Stimulated activated CD4-positive, alpha-beta T cell treated with anti-CD3 and anti-CD28 coated beads, Interleukin-4, amount 100 ng/mL, for 1 hour (primary cell): Measurements from ENCODE around the gene DNAH7.

Experiments used
- DNase-seq: peaks from one replicate; pipeline ENCODE4 v3.0.0-alpha.2; 2020

Gene DNAH7

DNA sequence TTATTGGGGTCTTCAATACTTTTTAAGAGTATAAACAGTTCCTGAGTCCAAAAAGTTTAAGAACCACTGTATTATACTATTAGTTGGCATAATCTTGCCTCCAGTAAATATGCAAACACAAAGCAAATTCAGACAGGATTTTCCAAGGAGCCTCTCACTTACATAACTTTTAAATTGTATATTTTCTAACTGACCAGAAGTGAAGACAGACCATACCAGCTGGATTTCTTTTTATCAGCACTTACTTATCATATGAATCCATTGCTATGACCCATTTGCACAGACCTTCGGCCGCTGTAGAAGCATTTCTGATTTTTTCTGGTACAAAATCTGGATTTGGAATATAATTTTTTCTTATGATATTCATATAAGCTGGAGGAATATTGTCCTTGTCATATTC, 211.5 kb downstream of the DNAH7 start:
- DNase-seq, result no peak

- DNase-seq, result no peak
Measured at GRCh38 chr2:195850764-195851163, 217.9 kb downstream of the DNAH7 start.

DNA sequence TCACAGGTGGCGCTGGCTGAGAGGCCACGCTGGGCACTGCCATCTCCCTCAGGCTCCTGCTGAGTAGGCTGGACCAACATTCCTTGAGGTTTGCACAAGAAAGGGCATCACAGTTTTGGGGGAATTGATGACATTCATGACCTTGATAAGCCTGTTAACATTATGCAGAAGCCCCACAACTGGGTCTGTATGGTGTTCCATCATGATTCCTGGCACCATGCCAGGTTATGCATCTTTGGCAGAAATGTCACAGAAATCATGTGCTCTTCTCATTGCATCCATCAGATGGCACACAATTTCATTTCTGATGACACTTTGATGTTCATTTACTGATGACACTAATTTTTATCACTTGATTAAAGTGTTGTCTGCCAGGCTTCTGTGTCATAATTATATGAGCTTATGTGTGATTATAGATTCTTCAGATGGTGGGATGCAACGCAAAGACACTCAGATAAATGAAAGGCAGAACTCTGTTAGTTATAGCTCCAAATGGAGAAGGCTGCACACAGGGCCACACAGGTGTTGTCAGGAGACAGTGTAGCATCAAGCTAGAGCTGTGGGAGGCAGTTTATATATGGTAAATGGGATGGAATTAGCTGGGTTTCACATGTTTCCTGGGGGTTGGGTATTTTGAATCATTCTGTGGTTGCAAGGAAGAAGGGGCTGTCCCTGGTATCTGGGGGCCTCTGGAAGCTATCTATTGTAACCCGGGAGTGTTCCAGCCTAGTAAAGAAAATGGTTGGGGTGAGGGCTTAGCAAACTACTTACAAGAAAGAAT, 220.3 kb downstream of the DNAH7 start:
- no peak for DNase-seq

DNA sequence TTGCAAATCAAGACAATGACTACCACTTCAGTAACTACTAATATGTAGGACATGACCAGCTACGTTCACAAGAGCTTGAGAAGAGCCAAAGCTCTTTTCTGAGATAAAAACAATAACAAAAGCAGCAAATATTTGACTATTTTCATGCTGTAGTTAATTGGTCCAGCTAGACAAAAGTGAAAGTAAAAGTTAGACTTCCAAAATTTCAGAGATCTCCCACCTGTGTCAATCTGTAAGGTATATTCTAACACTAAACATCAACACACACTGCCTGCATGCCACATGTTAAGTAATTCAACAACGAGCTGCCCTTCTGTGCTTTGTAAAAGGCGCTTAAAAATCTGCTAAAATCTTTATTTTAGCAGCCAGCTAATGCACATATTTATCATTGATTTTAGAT, 225.7 kb downstream of the DNAH7 start:
- no peak for DNase-seq

- DNase-seq, result no peak
Measured at GRCh38 chr2:195838002-195838401, 230.6 kb downstream of the DNAH7 start.

DNA sequence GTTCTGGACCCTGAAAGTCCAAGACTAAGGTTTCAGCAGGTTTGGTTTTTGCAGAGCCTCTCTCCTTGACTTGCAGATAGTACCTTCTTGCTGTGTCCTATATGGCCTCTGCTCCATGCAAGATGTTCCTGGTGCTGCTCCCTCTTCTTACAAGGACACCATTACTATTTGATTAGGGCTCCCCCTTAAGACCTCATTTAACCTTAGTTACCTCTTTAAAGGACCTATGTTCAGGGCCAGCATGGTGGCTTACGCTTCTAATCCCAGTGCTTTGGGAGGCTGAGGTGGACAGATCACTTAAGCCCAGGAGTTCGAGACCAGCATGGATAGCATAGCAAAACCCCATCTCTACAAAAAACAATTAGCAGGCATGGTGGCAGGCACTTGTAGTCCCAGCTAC, 232.6 kb downstream of the DNAH7 start:
- DNase-seq, result no peak

DNA sequence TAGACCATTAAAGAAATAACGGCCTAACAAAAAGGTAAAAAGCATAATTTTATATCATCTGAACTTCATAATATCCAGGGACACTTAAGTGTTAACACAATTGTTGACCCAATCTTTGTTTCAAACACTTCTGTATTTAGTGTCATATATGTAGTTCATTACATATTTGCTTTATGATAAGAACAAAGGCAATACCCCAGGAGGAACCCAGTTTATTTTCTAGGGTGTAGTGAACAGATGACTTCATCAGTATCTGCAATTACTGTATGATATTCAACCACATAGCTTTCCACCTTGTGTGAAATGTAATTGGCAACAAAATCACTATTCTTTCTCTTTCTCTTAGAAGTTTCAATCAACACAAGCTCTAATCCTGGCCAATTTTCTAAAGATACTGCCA, 233.8 kb downstream of the DNAH7 start:
- DNase-seq, result no peak

- no peak for DNase-seq
Measured at GRCh38 chr2:195830968-195831950, 237.4 kb downstream of the DNAH7 start.

GRCh38 chr2:195824478-195824877, 244.2 kb downstream of the DNAH7 start:
- no peak for DNase-seq

GRCh38 chr2:195823206-195823605, 245.4 kb downstream of the DNAH7 start:
- no peak for DNase-seq

DNA sequence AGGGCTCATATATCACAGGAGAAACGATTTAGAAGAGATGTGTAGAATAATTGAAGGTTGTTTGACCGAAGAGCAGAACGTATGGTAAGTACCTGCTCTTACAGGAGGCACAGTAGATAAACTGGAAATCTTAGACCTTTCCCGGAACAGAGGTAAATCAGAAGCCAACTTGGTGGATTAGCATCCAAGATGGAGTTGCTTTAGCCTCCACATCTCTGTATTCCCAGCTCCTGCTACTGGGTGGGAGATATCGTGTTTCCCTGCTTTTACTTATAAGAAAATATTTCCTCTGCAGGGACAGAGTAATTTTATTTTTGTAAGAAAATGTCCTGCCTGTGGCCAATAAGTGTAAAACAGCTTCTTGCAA, 247.1 kb downstream of the DNAH7 start:
- no peak for DNase-seq

DNA sequence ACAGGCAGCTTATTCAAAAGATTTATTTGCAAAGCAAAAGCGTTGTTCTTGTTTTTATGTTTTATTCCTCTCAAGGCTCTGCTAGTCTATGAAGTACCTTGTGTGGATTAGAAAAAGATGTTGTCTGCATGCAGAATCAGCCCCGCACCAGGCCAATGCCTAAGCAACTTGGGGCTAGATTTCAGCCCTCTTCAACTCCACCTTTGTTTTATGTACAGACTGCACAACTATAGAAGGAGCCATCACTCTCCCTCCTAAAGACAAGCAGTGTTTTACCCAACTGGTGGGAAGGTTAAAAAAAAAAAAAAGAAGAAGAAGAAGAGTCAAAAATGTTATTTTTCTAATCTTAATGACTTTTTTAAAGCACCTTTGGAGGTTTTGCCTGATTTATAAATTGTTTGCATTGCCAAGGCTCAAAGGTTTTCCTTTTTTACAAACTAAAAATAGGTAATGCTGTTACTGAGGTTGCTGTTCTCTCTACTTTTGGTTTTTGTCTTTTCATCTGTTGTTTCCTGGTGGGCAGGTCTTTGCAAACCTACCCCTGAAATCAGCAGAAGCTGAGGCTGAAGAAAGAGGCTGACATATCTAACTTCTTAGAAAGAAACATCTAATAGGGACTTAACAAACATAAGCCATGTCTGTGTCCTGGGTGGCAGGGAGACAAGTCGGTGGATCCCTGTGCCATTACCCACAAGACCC, 247.6 kb downstream of the DNAH7 start:
- DNase-seq, result no peak

- no peak for DNase-seq
Measured at GRCh38 chr2:195820373-195820772, 248.3 kb downstream of the DNAH7 start.

GRCh38 chr2:195819276-195819675, 249.4 kb downstream of the DNAH7 start:
- no peak for DNase-seq

- DNase-seq, result no peak
Measured at GRCh38 chr2:195818526-195818925, 250.1 kb downstream of the DNAH7 start.

DNA sequence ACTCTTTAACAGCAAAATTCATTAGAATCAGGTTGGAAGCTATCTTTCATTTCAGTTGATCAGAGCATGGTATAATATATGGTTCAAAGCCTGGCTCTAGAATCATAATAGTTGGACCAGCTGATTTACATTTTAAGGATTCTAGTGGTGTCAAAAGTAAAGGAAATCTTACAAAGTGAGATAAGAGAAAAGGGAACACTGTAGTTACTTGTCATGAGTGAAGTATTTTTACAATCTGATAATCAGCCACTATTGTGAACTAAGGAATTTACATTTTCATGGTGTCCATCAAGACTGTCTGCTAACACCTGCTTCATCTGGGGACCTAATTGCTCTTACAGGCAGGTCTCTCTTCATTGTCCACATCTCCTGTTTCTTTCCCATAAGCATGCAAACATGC, 250.5 kb downstream of the DNAH7 start:
- no peak for DNase-seq

DNA sequence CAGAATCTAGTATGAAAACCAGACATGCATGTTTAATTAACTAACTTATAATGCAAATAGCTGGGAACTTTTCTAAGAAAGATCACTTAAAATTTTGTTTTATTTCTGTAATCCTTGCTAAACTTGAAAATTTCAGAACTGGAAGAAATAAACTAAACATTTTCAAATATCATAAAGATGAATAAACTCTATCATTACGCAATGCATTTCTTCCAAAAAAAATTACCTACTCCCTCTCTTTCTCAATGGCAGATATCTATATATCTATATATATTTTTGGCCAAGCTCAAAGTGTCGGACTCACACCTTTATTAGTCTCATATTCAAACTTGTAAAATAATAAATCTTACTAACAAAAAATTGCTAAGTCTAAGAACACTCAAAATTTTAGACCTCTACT, 253.6 kb downstream of the DNAH7 start:
- no peak for DNase-seq

- DNase-seq, result no peak
Measured at GRCh38 chr2:195813421-195813820, 255.2 kb downstream of the DNAH7 start.

- no peak for DNase-seq
Measured at GRCh38 chr2:195810340-195811098, 258.1 kb downstream of the DNAH7 start.

GRCh38 chr2:195808189-195808588, 260.4 kb downstream of the DNAH7 start:
- no peak for DNase-seq

GRCh38 chr2:195805283-195805976, 263.2 kb downstream of the DNAH7 start:
- no peak for DNase-seq

GRCh38 chr2:195795879-195796278, 272.8 kb downstream of the DNAH7 start:
- no peak for DNase-seq
